IPS-NIHi7 (cell line): Measurements from ENCODE around the gene AZI2.
A peak's percentile ranks its signal among the peaks of the same experiment; 100 is the strongest.

Source experiments
- DNase-seq: peaks from one replicate; pipeline ENCODE4 v3.0.0; 2012; ENCODE audit warnings: mixed read lengths; ENCODE audit errors: extremely low spot score

The AZI2 gene, protein sequence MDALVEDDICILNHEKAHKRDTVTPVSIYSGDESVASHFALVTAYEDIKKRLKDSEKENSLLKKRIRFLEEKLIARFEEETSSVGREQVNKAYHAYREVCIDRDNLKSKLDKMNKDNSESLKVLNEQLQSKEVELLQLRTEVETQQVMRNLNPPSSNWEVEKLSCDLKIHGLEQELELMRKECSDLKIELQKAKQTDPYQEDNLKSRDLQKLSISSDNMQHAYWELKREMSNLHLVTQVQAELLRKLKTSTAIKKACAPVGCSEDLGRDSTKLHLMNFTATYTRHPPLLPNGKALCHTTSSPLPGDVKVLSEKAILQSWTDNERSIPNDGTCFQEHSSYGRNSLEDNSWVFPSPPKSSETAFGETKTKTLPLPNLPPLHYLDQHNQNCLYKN

DNA sequence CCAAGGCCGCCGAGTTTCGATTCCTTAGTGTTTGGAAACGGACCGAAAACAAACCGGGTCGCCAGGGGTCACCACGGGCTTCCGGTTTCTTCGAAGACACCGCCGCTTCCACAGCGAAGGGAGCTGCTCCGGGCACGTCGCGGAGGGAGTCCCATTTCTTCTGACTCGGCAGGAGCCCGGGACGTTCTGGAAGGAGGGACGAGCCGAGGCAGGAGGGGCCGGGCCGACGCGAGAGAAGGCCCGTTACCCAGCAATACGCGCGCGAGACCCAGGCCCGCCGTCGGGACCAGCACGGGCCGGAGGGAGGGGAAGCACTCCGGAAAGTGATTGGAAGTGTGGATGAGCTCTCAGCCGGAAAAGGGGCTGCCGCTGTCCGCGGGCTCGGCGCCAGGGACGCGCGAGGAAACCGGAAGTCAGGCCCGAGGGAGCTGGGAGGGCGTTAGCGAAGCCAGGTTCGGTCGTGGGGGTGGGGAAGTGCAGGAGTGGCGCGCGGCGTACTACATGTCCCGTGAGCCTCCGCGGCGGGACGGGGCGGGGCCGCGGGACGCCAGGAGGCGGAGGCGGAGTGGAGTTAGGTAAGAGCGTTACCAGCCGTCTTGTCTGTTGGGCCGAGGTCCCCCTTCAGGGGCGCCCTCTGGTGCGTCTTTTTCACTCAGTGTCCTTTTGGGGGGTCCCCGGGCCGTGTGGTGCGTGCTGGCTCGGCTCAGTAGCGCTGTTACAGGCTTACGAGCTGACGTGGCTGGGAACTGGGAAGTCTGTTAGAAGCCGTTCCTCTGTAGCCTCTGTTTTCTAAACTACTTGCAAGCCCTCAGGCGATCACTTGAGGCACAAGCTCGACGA, at the start of gene AZI2, which contains the start of gene ZCWPW2:
Gene AZI2, minus strand, starts transcription at position 196 of the 840 bp plus-strand sequence. CDS start 8,207 bp downstream, outside the sequence.
Gene ZCWPW2, plus strand, starts transcription at position 93 of the 840 bp plus-strand sequence. CDS start 64,348 bp downstream, outside the sequence.
- peak; percentile 84 for DNase-seq

DNA sequence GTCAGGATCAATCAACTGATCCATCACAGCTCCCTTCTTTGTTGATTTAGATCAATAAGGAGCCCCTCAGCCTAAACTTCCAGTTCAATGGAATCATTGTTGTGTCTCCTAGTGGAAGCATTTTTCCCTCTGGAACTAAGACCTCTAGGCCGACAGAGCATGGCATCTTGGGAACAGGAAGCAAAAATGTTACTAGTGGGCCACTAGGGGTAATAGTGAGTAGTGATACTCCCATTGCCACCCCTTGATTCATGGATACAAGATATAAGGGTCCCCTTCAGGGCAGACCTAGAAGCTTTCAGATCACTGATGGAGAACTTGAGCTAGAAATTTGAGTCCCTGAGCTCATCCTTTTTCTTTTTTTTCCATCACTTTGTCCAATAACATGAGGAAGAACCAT, 40.4 kb upstream of the AZI2 start:
- DNase-seq: no peak

DNA sequence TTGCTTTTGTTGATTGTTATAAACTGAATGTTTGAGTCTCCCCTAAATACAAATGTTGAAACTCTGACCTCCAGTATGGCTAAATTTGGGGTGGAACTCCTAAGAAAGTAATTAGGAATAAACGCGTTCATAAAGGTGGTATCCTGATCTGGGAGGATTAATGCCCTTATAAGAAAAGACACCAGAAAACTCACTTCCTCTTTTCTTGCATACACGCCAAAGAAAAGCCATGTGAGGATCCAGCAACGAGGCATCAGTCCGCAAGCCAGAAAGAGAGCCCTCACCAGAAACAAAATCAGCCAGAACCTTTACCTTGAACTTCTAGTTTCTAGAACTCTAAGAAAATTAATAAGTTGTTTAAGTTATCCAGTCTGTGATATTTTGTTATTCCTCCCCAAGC, 37.4 kb upstream of the AZI2 start:
- DNase-seq: no peak

DNA sequence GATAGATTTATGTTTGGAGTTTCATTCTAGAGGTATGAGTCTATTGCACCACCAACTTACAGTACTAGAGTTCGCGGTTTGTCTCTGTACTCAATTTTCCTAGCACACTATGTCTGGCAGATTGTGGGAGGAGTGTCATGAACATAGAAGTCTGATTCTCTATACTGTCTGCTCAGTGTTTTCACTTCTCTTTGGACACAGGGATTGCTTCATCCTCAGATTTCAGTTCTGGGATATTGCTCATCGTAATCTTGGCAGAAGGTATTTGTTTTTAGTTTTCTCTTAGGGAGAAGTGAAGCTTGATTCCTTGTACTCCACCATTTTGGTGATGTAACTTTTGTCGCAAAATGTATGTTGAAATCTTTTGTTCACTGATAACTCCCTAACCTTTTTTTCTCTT, 27.8 kb upstream of the AZI2 start:
- no peak for DNase-seq

DNA sequence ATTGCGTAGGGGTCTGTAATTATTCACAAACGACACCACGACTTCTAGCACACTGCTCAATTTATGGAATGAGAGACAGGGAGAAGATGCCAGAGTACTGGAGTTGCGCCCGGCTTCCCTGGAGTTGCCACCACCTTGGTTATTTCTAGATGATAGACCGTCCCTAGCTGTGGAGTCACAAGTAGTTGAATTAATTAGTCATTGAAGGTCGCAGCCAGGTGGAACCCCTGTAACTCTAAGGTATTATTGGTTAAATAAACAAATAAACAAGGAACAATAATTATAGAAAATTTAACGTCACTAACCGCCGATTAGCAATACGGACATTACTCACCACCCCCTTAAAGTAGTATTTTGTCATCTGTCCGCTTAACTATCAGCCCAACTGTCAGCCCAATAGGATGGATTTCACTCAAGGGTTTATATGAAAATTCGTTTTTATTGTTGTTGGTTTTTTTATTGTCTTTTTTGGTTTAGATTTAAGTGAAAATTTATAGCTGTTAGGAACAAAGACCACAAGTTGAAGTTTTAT, 911 bp upstream of the AZI2 start:
- no peak for DNase-seq

DNA sequence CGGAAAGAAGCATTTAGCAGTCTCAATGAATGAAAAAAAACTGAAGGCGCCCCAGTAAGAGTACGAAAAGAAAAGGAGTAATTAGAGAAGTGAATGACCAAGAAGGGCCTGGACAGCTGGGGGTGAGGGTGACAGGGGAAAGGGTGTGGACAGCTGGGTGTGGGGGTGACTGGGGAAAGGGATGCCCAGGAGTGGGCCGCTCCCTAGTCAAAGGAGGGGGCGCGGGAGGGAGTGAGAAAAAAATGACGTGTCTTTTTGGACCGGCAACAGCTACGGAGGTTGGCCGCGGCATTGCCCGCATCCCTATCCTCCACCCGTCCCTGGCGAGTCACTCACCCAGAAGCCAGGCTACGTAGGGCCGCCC, 377 bp downstream of the AZI2 start:
- peak; percentile 69 for DNase-seq

DNA sequence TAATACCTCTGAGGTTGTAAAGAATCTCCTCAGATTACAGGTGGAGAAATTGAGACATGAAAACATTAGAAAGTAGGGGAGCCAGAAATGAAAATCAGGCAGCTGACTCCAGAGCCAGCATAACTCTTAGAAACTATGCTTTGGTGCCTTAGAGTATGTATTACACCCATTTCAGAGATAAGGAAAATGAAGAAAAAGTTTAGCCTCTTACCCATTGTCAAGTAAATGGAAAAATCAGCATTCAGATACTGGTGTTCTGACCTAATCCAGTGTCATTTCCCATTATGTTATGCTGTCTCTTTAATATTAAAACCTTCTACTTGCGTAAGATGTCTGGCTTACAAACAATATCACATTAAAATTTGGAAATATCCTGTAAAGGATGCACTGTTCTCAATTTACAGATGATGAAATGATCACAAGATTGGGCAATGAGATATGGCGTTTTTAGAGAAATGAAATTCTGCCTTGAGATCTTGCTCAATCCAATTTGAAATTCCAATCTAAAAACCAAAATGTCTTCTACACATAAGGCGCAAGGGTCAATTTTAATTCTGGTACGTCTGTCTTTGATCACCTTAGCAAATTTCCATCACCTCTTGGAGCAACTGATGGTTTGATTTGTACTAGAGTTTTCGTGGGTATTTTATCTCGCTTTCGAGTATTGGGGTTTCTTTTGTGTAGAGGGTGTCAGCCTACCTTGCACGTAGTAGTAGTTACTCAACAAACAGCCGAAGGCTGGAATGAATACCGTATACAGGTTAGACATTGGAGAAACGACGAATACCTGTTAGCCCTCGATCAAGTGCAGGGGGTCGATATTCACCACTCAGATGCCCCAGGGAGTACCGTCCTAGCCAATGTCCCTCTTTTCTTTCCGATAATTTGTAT, 1.0 kb downstream of the AZI2 start:
- peak; percentile 5 for DNase-seq

DNA sequence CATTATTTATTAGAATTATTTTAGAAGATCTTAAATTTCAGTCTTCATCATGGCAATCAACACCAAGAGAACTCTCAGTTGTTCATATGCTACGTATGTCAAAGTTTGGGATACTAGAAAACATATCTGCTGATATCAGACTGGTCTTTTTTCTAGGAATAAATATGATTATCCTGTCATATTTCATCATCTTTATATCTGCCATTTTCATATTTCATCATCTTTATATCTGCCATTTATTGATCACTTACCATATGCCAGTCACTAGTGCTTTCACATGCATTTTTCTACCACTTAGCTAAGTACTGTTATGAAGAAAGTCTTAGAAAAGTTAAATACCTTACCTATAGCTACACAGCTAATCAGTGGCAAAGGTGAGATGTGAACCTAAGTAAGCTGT, 2.9 kb downstream of the AZI2 start:
- DNase-seq: no peak

DNA sequence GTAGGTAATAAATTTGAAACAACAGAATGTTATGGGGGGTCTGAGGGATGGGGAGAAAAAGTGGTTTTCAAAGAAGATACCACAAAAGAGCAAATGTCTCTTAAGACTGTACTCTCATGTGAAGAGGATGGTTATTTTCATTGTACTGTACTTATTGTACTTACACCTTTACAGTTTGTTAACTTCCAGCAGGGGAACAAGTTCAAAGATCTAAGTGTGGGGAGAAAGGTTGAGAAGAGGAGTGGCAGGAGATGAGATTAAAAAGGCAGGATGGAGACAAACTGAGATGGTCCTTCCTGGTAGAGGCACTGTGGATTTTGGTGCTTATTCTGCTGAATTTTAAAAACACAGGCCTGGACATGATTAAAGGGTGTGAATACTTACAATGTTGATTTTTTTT, 5.5 kb downstream of the AZI2 start:
- DNase-seq: no peak

DNA sequence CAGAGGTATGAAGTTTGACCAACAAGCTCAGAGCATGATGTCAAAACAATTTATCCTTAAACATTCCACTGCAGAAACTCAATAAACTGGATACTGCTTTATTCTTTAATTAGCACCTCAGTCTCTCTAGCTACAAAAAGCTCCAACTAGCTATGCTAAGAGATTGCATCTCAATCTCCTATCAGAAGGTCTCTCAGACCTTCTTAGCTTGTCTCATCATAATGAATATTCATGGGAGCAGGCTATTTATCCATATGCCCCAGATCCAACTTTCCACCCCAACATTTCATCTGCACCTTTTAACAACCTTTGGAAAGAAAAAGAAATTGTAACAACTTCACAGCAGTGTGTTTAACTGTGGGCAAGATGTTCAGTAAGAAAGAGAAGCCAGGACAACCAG, 11.4 kb downstream of the AZI2 start:
- DNase-seq: no peak

DNA sequence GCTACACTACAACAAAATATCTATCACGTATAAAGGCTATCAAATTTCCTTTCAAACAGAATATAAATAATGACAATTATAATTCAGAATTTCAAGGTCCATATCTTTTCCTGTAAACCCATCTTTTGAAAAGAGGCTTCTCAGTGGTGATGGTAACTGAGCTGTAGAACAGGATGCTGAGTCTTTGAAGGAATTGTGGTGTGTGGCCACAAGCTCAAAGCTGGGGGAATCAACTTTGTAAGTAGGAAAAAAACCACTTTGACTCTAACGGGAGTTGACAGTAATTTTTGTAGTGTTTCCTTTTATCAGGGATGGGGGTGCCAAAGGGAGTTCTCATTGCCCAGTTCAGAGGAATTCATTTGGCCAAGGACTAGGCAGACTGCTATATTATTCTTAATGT, 13.4 kb downstream of the AZI2 start:
- DNase-seq: no peak

DNA sequence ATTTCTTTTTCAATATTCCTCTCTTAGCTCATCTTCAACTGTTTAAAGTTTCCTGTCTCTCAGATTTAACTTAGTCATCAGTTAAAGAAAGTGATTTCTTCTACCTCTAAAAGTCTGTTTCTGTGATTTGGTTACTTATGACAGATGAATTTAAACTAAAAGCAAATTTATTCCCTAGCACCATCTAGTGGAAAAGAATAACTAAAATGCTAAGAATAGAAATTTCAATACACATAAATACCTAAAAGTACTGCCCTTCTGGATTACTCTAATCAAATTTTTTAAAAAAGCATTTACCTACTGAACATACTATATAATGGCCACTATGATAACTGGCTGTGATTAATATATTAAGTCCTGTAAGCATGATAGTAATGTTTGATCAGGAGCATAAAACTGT, 14.1 kb downstream of the AZI2 start:
- DNase-seq: no peak

DNA sequence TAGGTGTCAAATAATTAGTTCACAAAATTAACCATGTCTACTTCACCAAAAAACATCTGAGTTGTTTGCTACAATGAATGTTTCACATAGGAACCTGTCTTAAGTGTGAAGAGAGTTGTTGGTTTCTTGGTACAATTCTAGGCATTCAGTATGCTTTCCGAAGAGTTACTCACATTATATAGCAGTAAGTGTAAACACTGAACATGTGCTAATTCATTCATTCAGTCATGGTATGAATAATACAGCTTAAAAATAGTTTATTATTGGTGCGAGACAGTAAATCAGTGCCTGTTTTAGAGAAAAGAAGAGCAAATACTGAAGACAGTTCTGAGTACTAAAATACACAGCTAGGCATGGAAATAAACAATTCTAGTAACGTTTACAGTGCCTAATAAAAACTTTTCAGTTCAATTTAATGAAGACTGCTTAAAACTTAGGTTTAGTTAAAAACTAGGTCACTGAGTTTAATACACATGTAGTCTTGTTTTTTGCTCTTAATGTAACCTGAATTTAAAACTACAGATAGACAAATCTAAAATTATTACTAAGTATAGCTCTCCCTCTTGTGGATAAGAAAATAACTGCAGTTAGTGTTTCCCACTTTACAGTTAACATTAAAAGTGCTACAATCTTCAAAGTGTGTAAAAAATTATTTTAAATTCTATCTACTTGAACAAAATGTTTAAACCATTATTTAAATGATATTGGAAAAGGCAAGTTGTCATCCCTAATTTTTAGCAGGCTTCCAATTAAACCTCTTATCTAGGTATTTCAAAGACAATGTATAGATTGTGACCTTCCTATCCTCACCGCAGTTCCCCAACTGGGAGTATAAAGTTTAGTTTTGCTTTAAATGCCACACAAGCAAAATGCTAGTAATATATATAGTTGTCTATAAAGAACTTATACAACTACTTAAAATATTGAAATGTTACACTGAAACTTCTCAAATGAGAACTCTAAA, 20.2 kb downstream of the AZI2 start:
- DNase-seq: no peak

DNA sequence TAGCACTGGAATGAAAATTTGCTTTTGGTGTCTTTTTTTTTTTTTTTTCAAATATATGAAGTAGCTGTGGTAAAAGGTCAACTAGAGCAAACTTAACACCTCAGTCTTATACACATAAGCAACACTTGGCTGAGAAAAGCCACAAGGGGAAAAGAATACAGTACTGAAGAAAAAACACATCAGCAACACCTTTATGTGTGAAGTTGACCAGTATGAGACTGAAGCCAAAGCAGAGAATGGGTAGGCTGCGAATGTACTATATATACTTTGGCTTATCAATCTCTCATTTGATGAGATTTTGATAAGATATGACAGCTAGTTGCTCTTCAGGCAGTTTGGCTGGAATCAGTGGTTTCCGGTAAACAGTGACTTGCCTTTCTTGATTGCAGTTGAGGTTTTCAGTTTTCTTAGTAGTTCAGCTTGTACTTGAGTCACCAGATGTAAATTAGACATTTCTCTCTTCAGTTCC, 22.1 kb downstream of the AZI2 start:
- DNase-seq: no peak

DNA sequence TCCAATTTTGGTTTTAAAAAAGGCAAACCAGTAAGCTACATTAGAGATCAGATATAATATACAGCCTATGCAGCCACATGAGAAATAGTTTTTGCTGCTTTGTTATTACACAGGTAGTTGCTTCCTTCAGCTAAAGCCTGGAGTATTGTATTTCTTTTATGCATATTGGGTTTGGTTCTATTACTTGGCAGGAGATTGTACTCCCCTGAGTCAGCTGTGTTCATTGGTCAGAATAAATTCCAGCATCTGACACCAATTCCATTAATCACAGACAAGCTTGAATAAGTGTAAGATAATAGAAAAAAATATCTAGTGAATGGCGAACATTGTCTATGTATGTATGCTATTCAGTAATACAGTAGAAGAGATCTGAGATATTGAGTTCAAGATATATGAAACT, 26.2 kb downstream of the AZI2 start:
- DNase-seq: no peak

DNA sequence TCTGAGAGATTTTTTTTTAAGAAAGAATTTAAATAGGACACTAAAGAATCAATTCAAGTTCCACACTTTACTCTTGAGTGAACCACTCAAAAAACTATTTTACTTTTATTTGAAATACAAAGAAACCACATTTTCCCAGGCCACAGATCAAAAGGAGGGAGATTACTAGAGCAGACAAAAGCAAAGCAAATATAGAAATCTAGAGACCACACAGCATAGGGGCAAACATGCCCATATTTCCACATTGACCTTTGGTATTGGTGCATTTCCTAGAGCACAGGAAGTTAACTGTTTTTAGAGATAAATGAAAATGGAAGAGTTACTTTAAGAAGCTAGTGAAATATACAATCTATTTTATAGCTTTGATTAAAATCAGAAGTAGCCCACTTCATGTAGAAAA, 27.6 kb downstream of the AZI2 start:
- no peak for DNase-seq

DNA sequence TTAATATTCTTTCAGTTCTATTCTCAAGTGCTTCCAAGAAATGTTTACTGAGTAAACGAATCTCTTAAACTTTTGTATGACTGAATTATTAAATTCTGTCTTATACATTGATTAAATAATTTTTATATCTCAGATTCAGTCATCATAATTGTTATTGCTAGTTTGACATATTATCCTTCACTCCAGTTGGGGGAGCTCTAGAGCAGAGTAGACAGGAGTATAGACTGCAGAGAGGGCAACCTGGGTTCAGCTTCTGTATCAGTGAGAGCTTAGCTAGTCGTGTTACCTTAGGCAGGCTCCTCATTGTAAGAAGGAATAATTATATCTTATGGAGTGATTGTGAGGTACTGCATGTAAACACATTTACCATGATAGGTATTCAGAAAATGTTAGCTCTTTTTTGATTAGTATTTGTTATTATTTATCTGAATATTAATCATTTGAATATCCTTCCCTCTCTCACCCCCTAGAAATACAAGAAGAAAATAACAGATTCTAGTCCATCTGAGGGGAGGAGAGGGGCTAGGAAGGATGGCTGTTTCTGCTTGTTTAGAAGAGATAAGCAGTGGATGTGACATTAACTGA, 31.1 kb downstream of the AZI2 start:
- DNase-seq: peak; percentile 58

DNA sequence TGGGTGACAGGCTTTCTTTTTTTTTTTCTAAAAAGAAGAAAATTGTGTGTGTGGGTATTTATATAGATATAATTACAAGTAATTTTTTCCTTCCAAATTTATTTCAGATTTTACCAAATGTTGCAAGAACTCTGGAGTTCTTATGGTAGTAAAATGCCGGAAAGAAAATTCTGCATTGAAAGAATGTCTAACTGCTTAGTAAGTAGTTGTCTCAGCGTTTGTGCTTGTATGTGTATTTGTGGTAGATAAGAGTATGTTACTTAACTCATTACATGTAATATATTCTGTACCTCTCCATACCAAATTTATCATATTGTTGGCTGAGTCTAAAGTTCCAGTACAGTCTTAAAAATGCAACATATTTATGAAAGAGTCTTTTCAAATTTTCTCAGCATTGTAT, 32.4 kb downstream of the AZI2 start:
- no peak for DNase-seq

DNA sequence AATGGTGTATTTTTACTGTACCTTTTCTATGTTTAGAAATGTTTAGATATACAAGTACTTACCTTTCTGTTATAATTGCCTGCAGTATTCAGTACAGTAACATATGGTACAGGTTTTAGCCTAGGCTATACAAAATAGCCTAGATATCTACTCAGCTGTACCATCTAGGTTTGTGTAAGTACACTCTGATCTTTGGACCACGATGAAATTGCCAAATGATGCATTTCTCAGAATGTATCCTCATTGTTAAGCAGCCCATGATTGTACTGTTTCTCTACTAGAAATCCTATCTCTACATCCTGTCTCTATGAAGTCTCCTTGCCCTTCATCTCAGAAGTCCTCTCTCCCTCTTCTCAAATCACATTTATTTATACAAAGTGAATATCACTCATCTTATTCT, 32.9 kb downstream of the AZI2 start:
- no peak for DNase-seq

DNA sequence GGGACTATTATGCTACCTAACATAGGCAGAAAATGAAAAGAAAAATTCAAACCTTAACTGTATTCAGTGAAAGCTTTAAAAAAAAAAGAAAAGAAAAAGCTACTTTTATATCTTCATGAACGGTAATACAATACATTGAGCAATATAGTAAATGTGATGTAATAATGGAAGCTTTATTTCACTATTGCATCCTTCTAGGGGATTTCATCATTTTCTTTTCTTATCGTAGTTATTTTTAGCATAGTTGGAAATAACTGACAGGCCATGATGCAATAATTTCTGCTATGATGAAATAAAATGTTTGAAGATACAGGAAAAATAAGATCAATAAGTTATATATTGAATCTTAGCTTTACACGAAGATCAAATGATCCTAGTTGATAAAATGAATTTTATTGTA, 40.4 kb downstream of the AZI2 start:
- DNase-seq: no peak
